D721Med (cell line): ENCODE measurements around the gene STAT1.

ENCODE experiments used
- DNase-seq: peaks from one replicate; pipeline ENCODE4 v3.0.0; 2011; ENCODE audit warnings: low spot score; ENCODE audit not compliant: insufficient read length
- FAIRE-seq: peaks from 2 replicates; lab custom pipeline; 2011; peaks lifted over from hg19 to GRCh38; lab: Jason Lieb, UNC
- CTCF ChIP-seq: IDR thresholded peaks from 2 replicates; pipeline ENCODE4 v1.5.1; 2012; ENCODE audit warnings: mild to moderate bottlenecking, control low read depth; ENCODE audit not compliant: insufficient read depth; ENCODE audit errors: missing control alignments

Gene STAT1

GRCh38 chr2:190972846-190973245, 41.1 kb downstream of the STAT1 start:
- no peak for FAIRE-seq
- TF ChIP-seq CTCF = no peak

GRCh38 chr2:190972213-190972612, 41.8 kb downstream of the STAT1 start:
- FAIRE-seq = no peak
- no peak for DNase-seq
- no peak for TF ChIP-seq CTCF

More at GRCh38 chr2:190972846-190973245, 41.1 kb downstream of the STAT1 start:
- no peak for DNase-seq

GRCh38 chr2:190970873-190971506, 43.0 kb downstream of the STAT1 start:
- no peak for TF ChIP-seq CTCF
- DNase-seq = no peak
- FAIRE-seq = peak; percentile 32

- no peak for TF ChIP-seq CTCF
- FAIRE-seq (no peak), DNase-seq (no peak)
Measured at GRCh38 chr2:190970160-190970559, 43.8 kb downstream of the STAT1 start.

- DNase-seq (no peak), FAIRE-seq (no peak)
- TF ChIP-seq CTCF = no peak
Measured at GRCh38 chr2:190968522-190968921, 45.4 kb downstream of the STAT1 start.

- FAIRE-seq = no peak
- TF ChIP-seq CTCF = no peak
- DNase-seq = no peak
Measured at GRCh38 chr2:190965580-190966222, 48.3 kb downstream of the STAT1 start.
